Panc1 (cell line): ENCODE results near the gene NEGR1. TPM values are rescaled to one million over a fixed set of nuclear protein-coding genes. Genes with fewer than 3 reads are reported as not detected.

ENCODE experiments used
- ATAC-seq: fragments of 200-7000 bp; cut with Tn5 transposase; 2 replicates; pipeline ENCODE4 v1.9.1; 2020; ENCODE audit warnings: mild to moderate bottlenecking, moderate library complexity
- BruUV-seq: library from RNA; stranded (reverse); fragments of 400-500 nt; replicated peaks from 2 replicates; lab custom pipeline; 2021; lab: Mats Ljungman, UMichigan
- CTCF ChIA-PET: fragments of 300-600 bp; sonication (Branson Sonifier 250); formaldehyde crosslinking; loops from one replicate; lab custom pipeline; 2022; ENCODE audit warnings: antibody characterized with exemption; lab: Charles Lee
- POLR2A ChIA-PET: fragments of 300-600 bp; sonication (Branson Sonifier 250); formaldehyde crosslinking; loops from one replicate; lab custom pipeline; 2022; ENCODE audit warnings: antibody characterized with exemption; lab: Charles Lee
- DNase-seq: peaks from one replicate; pipeline ENCODE4 v3.0.0-alpha.2; 2010; ENCODE audit warnings: low read depth, low spot score
- H3K27ac ChIP-seq: 2 replicates; pipeline ENCODE4 v1.5.1; 2011; ENCODE audit warnings: mild to moderate bottlenecking, low read length, inconsistent platforms
- H3K27me3 ChIP-seq: fragments of 200-500 bp; sonication (Bioruptor generic); 2 replicates; pipeline ENCODE4 v1.6.0; 2014; ENCODE audit warnings: low read length, inconsistent platforms; ENCODE audit not compliant: control insufficient read depth, insufficient read depth
- H3K36me3 ChIP-seq: fragments of 200-500 bp; sonication (Bioruptor generic); 2 replicates; pipeline ENCODE4 v1.5.1; 2014; ENCODE audit warnings: inconsistent platforms, mild to moderate bottlenecking, low read length, moderate library complexity; ENCODE audit not compliant: control insufficient read depth, insufficient read depth
- H3K4me1 ChIP-seq: 2 replicates; pipeline ENCODE4 v1.5.1; 2011; ENCODE audit warnings: inconsistent platforms, mild to moderate bottlenecking, low read length, moderate library complexity; ENCODE audit not compliant: control insufficient read depth, insufficient read depth
- H3K4me3 ChIP-seq, 2 experiments: 2 replicates each; pipeline ENCODE4 v1.5.1; 2011 to 2012; ENCODE audit warnings: low read depth in 2 of 2, low read length in 2 of 2, mild to moderate bottlenecking in 2 of 2, inconsistent platforms in 1 of 2, moderate library complexity in 1 of 2
- H3K9me3 ChIP-seq: fragments of 200-500 bp; sonication (Bioruptor generic); 2 replicates; pipeline ENCODE4 v1.5.1; 2014; ENCODE audit warnings: low read depth, mild to moderate bottlenecking, inconsistent platforms, low read length, moderate library complexity; ENCODE audit not compliant: control insufficient read depth, insufficient read depth
- CTCF ChIP-seq: fragments of 450-650 bp; IDR thresholded peaks from 2 replicates; pipeline ENCODE4 v1.5.1; 2017; ENCODE audit warnings: mild to moderate bottlenecking
- POLR2AphosphoS5 ChIP-seq: IDR thresholded peaks from 2 replicates; pipeline ENCODE4 v1.6.1; 2012; ENCODE audit warnings: mild to moderate bottlenecking, low read depth, low read length, moderate library complexity
- REST ChIP-seq, 2 experiments: IDR thresholded peaks; 2 replicates each; pipeline ENCODE4 v1.6.1; 2011 to 2012; ENCODE audit warnings: low read depth in 2 of 2, control low read depth in 1 of 2, low read length in 1 of 2, mild to moderate bottlenecking in 1 of 2, moderate library complexity in 1 of 2; ENCODE audit not compliant: insufficient read depth in 1 of 2
- SIN3A ChIP-seq: IDR thresholded peaks from 2 replicates; pipeline ENCODE4 v1.6.1; 2012; ENCODE audit warnings: low read depth, mild to moderate bottlenecking, low read length, moderate library complexity, borderline replicate concordance; ENCODE audit not compliant: insufficient read depth
- TCF7L2 ChIP-seq: IDR thresholded peaks from 2 replicates; pipeline ENCODE4 v1.6.1; 2011; ENCODE audit warnings: mild to moderate bottlenecking, low read depth, low read length, inconsistent platforms
- in situ Hi-C: cut with HindIII; loops from 2 replicates; pipeline ENCODE4 v1.10.0; 2016; ENCODE audit warnings: low sequenced_read_pairs, low pct_unique_long_range_greater_than_20kb
- intact Hi-C: fragments of 100-400 bp; cut with micrococcal nuclease; formaldehyde crosslinking; loops from one replicate; pipeline ENCODE4 v1.10.0; 2022; ENCODE audit not compliant: unreplicated experiment
- total RNA-seq: library from RNA; stranded (reverse); gene quantifications from one replicate; pipeline ENCODE4 v1.2.1, GENCODE V29; 2021; ENCODE audit not compliant: unreplicated experiment

The NEGR1 gene
- total RNA-seq, 1 experiment from 2014 or later = 2.7 TPM

GRCh38 chr1:71695821-71696220, 586.5 kb downstream of the NEGR1 start:
- H3K27me3 ChIP-seq = no peaks in the 10 kb centered on the region
- ATAC-seq (no peak), DNase-seq (no peak)
- H3K36me3 ChIP-seq = no peaks in the 10 kb centered on the region
- H3K4me3 ChIP-seq = no peak overlapping the region
- BruUV-seq = no TSS peak
- intact Hi-C loops (no loop called here), in situ Hi-C loops (no loop called here)
- no peak overlapping the region for H3K27ac ChIP-seq
- no peaks in the 10 kb centered on the region for H3K4me1 ChIP-seq
- TF ChIP-seq SIN3A (no peak), REST (IDR thresholded peaks at IDR 0.05; ENCODE audit: insufficient read depth in 1 of 2, low read depth in 2 of 2, low read length in 1 of 2) (no peak), CTCF (no peak), TCF7L2 (no peak), POLR2AphosphoS5 (no peak)
- no peaks in the 10 kb centered on the region for H3K9me3 ChIP-seq
- POLR2A ChIA-PET = no interaction called here
- CTCF ChIA-PET = no interaction called here

- BruUV-seq = no TSS peak
- ChIA-PET POLR2A (no interaction called here), CTCF (no interaction called here)
- Histone ChIP-seq H3K4me1 (no peaks in the 10 kb centered on the region), H3K4me3 (no peak overlapping the region), H3K27me3 (no peaks in the 10 kb centered on the region), H3K9me3 (no peaks in the 10 kb centered on the region), H3K27ac (no peak overlapping the region), H3K36me3 (no peaks in the 10 kb centered on the region)
- in situ Hi-C loops (no loop called here), intact Hi-C loops (no loop called here)
- ATAC-seq = no peak
- TF ChIP-seq CTCF = no peak
- TF ChIP-seq TCF7L2 = no peak
- TF ChIP-seq REST (IDR thresholded peaks at IDR 0.05; ENCODE audit: insufficient read depth in 1 of 2, low read depth in 2 of 2, low read length in 1 of 2) = no peak
- no peak for TF ChIP-seq SIN3A
- no peak for TF ChIP-seq POLR2AphosphoS5
- DNase-seq = no peak
These were observed 587.3 kb downstream of the NEGR1 start for GRCh38 chr1:71695084-71695483.
